Small intestine (tissue), 7 donors: ENCODE measurements around the gene RAPGEF6. TPM values are rescaled to one million over a fixed set of nuclear protein-coding genes. Genes with fewer than 3 reads are reported as not detected.

Experiments used
- DNase-seq, 2 donors: peaks; one replicate each; pipeline versions ENCODE4 v3.0.0 to v3.0.0-alpha.2; 2013
- FAIRE-seq: peaks from 2 replicates; lab custom pipeline; 2012; peaks lifted over from hg19 to GRCh38; lab: Jason Lieb, UNC
- H3K27ac ChIP-seq, 3 donors: one replicate each; pipeline ENCODE4 v1.5.1; 2013; ENCODE audit warnings: low read length in 2 of 3, mild to moderate bottlenecking in 2 of 3, control low read depth in 1 of 3, inconsistent platforms in 1 of 3, low read depth in 1 of 3, moderate library complexity in 1 of 3
- H3K27me3 ChIP-seq, 3 donors: one replicate each; pipeline ENCODE4 v1.6.1; 2013; ENCODE audit warnings: low read length in 3 of 3, inconsistent platforms in 1 of 3; ENCODE audit not compliant: control insufficient read depth in 3 of 3, insufficient read depth in 3 of 3
- H3K36me3 ChIP-seq, 3 donors: one replicate each; pipeline ENCODE4 v1.6.1; 2013; ENCODE audit warnings: low read length in 3 of 3, inconsistent platforms in 1 of 3, low read depth in 1 of 3, mild to moderate bottlenecking in 1 of 3, moderate library complexity in 1 of 3; ENCODE audit not compliant: control insufficient read depth in 3 of 3, insufficient read depth in 2 of 3
- H3K4me1 ChIP-seq, 3 donors: one replicate each; pipeline ENCODE4 v1.6.1; 2013; ENCODE audit warnings: low read length in 2 of 3, inconsistent platforms in 1 of 3, low read depth in 1 of 3, mild to moderate bottlenecking in 1 of 3, moderate library complexity in 1 of 3; ENCODE audit not compliant: control insufficient read depth in 3 of 3, insufficient read depth in 2 of 3
- H3K4me3 ChIP-seq, 3 donors: one replicate each; pipeline ENCODE4 v1.5.1; 2013; ENCODE audit warnings: low read length in 3 of 3, control low read depth in 1 of 3, inconsistent platforms in 1 of 3, low read depth in 1 of 3, mild to moderate bottlenecking in 1 of 3, moderate library complexity in 1 of 3
- H3K9me3 ChIP-seq, 2 donors: one replicate each; pipeline ENCODE4 v1.6.1; 2013; ENCODE audit warnings: low read depth in 1 of 2, low read length in 1 of 2; ENCODE audit not compliant: control insufficient read depth in 2 of 2, insufficient read depth in 1 of 2
- WGBS, 3 donors: extraction: QIAGEN DNeasy Blood & Tissue Kit; methylation state at CpG; one replicate each; pipeline ENCODE4 v1.1.7; 2013; 5-methylcytosine and 5-hydroxymethylcytosine counted together
- polyA plus RNA-seq, 4 donors: library from polyadenylated mRNA; stranded (reverse) in 3 of 4; unstranded in 1 of 4; fragments of 200-250 nt in 3 of 4; fragments of 120-200 nt in 1 of 4; gene quantifications; one replicate each; pipeline versions ENCODE4 v1.2.1 to v1.2.3, GENCODE V29; 2013
- donor health status: healthy with polysubstance abuse.
- donor health status: control.
- donor health status: control.
- donor health status: Bipolar disorder and iron deficiency.
- donor health status: healthy.

The RAPGEF6 gene
- polyA plus RNA-seq, 4 donors: 1.1 to 10.4 (median 2.3) TPM

- Histone ChIP-seq H3K9me3 (no peaks in the 10 kb centered on the region), H3K27me3 (no peaks in the 10 kb centered on the region), H3K27ac (no peak overlapping the region), H3K4me3 (no peak overlapping the region), H3K36me3 (no peaks in the 10 kb centered on the region), H3K4me1 (no peaks in the 10 kb centered on the region)
- 46 to 72% (median 69%) methylated on average over 3 of the region's 3 CpGs for WGBS, 3 donors
- peak; percentile 12 to 23 for DNase-seq
- no peak for FAIRE-seq
Measured at GRCh38 chr5:131460867-131461572, 174.0 kb downstream of the RAPGEF6 start.

GRCh38 chr5:131460133-131460532, 174.9 kb downstream of the RAPGEF6 start:
- DNase-seq (no peak), FAIRE-seq (no peak)
- no peaks in the 10 kb centered on the region for H3K4me1 ChIP-seq
- no peak overlapping the region for H3K27ac ChIP-seq
- H3K9me3 ChIP-seq: no peaks in the 10 kb centered on the region
- WGBS, 3 donors: 97 to 100% (median 98%) methylated on average over 1 of the region's 1 CpG
- no peak overlapping the region for H3K4me3 ChIP-seq
- H3K36me3 ChIP-seq: peaks cover 0 to 3% (median 2%) of the 10 kb centered on the region in 3 donors
- no peaks in the 10 kb centered on the region for H3K27me3 ChIP-seq

- FAIRE-seq: no peak
- no peak overlapping the region for H3K4me3 ChIP-seq
- H3K27me3 ChIP-seq: no peaks in the 10 kb centered on the region
- H3K4me1 ChIP-seq: no peaks in the 10 kb centered on the region
- no peaks in the 10 kb centered on the region for H3K9me3 ChIP-seq
- H3K36me3 ChIP-seq: peaks cover 0 to 5% (median 3%) of the 10 kb centered on the region in 3 donors
- DNase-seq: no peak
- H3K27ac ChIP-seq: no peak overlapping the region
Measured at GRCh38 chr5:131459216-131459615, 175.8 kb downstream of the RAPGEF6 start.

DNA sequence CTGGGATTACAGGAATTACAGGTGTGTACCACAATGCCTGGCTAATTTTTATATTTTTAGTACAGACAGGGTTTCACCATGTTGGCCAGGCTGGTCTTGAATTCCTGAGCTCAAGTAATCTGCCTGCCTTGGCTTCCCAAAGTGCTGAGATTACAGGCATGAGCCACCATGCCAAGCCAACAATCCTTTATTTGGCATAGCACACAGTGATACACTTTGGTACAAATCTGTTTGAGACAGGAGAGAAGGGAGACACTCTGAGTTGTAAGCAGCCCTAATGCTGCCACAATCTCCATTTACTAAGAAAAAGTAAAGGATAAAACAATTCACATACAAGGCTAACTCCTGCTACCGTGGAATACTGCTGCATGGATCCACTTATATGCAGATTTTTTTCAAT, 177.8 kb downstream of the RAPGEF6 start:
- DNase-seq (no peak), FAIRE-seq (no peak)
- WGBS, 3 donors: 94 to 100% (median 96%) methylated on average over 1 of the region's 1 CpG
- Histone ChIP-seq H3K4me3 (no peak overlapping the region), H3K36me3 (peaks cover 3 to 10% (median 5%) of the 10 kb centered on the region in 3 donors), H3K9me3 (no peaks in the 10 kb centered on the region), H3K27me3 (no peaks in the 10 kb centered on the region), H3K27ac (no peak overlapping the region), H3K4me1 (no peaks in the 10 kb centered on the region)

DNA sequence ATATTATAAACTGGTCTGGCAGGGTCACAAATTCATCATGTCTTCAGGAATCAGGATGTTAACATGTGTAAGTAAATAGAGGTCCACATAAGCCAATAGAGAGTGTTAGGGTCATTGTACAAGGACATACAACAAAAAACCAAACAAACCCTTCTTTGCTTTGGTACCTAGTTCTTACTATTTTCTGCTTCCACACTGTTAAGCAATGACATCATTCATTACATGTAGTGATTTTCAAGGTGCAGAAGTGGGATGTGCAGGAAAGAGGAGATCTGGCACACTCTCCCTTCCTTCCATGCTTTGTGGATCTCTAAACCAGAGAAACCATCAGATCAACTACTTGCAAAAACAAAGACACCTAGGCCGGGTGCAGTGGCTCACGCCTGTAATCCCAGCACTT, 184.1 kb downstream of the RAPGEF6 start:
- Histone ChIP-seq H3K4me1 (no peaks in the 10 kb centered on the region), H3K27ac (no peak overlapping the region), H3K27me3 (no peaks in the 10 kb centered on the region), H3K9me3 (no peaks in the 10 kb centered on the region), H3K36me3 (peaks cover 3 to 18% (median 7%) of the 10 kb centered on the region in 3 donors), H3K4me3 (no peak overlapping the region)
- 96 to 97% (median 97%) methylated on average over 2 of the region's 2 CpGs for WGBS, 3 donors
- DNase-seq (no peak), FAIRE-seq (no peak)

- no peak overlapping the region for H3K4me3 ChIP-seq
- no peaks in the 10 kb centered on the region for H3K27me3 ChIP-seq
- DNase-seq (no peak), FAIRE-seq (no peak)
- WGBS, 3 donors: 88 to 100% (median 88%) methylated on average over 2 of the region's 2 CpGs
- no peaks in the 10 kb centered on the region for H3K4me1 ChIP-seq
- H3K27ac ChIP-seq: no peak overlapping the region
- peaks cover 7 to 17% (median 9%) of the 10 kb centered on the region in 3 donors for H3K36me3 ChIP-seq
- H3K9me3 ChIP-seq: no peaks in the 10 kb centered on the region
Measured at GRCh38 chr5:131441184-131441583, 193.8 kb downstream of the RAPGEF6 start.

GRCh38 chr5:131436081-131436480, 198.9 kb downstream of the RAPGEF6 start:
- Histone ChIP-seq H3K36me3 (peaks cover 5 to 19% (median 9%) of the 10 kb centered on the region in 3 donors), H3K27ac (no peak overlapping the region), H3K27me3 (no peaks in the 10 kb centered on the region), H3K9me3 (no peaks in the 10 kb centered on the region), H3K4me3 (no peak overlapping the region), H3K4me1 (no peaks in the 10 kb centered on the region)
- FAIRE-seq (no peak), DNase-seq (no peak)
- WGBS, 3 donors: 59 to 90% (median 78%) methylated on average over 2 of the region's 2 CpGs

- Histone ChIP-seq H3K4me3 (no peak overlapping the region), H3K9me3 (no peaks in the 10 kb centered on the region), H3K27ac (no peak overlapping the region), H3K4me1 (no peaks in the 10 kb centered on the region), H3K36me3 (peaks cover 7 to 26% (median 12%) of the 10 kb centered on the region in 3 donors), H3K27me3 (no peaks in the 10 kb centered on the region)
- DNase-seq (no peak), FAIRE-seq (no peak)
- WGBS, 3 donors: 93 to 100% (median 98%) methylated on average over 1 of the region's 1 CpG
Measured at GRCh38 chr5:131433109-131433508, 201.9 kb downstream of the RAPGEF6 start.

DNA sequence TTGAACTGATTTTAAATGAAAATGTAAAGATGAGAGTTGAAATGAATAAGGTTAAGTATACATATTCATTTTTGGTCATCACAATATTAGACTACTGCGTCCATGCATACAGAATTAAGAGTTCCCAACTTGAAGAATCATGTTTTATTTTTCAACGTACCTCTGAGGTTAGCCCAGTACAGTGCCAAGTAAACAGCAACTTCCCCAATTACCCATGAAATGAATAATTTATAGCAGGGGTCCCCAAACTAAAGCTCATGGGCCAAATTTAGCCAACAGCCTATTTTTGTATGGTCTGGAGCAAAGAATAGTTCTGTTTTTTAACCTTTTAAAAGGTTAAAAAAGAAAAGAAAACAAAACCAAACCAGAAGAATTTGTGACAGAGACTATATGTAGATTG, 203.2 kb downstream of the RAPGEF6 start:
- Histone ChIP-seq H3K27ac (no peak overlapping the region), H3K4me1 (no peaks in the 10 kb centered on the region), H3K9me3 (no peaks in the 10 kb centered on the region), H3K4me3 (no peak overlapping the region), H3K27me3 (no peaks in the 10 kb centered on the region), H3K36me3 (peaks cover 7 to 28% (median 8%) of the 10 kb centered on the region in 3 donors)
- DNase-seq (no peak), FAIRE-seq (no peak)
- 55 to 91% (median 90%) methylated on average over 2 of the region's 2 CpGs for WGBS, 3 donors
